ENCODE results near the gene CCDC88A.
A peak's percentile ranks its signal among the peaks of the same experiment; 100 is the strongest.
"Not testable (repeated sequence)": the region's sequence is repeated elsewhere in the genome, so short reads cannot be mapped to it uniquely, and the experiment has no call there.

CCDC88A gene, protein sequence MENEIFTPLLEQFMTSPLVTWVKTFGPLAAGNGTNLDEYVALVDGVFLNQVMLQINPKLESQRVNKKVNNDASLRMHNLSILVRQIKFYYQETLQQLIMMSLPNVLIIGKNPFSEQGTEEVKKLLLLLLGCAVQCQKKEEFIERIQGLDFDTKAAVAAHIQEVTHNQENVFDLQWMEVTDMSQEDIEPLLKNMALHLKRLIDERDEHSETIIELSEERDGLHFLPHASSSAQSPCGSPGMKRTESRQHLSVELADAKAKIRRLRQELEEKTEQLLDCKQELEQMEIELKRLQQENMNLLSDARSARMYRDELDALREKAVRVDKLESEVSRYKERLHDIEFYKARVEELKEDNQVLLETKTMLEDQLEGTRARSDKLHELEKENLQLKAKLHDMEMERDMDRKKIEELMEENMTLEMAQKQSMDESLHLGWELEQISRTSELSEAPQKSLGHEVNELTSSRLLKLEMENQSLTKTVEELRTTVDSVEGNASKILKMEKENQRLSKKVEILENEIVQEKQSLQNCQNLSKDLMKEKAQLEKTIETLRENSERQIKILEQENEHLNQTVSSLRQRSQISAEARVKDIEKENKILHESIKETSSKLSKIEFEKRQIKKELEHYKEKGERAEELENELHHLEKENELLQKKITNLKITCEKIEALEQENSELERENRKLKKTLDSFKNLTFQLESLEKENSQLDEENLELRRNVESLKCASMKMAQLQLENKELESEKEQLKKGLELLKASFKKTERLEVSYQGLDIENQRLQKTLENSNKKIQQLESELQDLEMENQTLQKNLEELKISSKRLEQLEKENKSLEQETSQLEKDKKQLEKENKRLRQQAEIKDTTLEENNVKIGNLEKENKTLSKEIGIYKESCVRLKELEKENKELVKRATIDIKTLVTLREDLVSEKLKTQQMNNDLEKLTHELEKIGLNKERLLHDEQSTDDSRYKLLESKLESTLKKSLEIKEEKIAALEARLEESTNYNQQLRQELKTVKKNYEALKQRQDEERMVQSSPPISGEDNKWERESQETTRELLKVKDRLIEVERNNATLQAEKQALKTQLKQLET (N-terminal part only)

DNA sequence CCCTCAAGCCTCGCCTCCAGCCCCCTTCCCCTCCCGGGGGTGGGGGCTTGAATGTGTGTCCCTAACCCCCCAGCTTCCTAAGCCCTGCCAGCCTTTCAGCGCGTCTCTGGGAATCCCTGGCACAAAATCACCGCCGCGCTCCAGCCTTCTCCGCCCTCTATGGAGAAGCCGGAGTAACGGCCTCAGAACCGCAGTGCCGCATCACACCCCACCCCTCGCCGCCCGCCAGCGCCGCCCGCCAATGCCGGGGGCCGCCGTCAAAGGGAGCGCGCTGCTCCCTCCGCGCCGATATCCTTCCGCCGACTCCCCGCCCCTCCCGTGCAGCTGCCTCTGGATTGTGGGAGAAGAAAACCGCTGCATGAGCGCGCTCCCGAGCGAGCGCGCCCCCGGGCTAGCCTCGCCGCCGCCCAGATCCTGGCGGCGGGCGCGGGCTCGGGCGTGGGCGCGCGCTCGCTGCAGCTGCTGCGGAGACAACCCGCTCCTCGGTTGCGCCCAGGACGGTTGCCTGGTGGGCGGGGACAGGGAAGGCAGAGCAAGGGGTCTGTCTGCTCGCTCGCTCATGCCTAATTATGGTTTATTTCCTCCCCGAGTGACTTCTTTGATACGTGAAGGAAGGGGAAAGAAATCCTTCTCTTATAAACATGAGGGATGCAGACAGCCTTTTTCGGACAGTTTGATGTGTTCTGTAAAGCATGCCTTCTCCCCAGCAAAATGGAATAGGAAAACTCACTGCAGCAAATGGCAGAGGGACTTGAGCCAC lies at the start of gene CCDC88A:
Gene CCDC88A, minus strand, starts transcription at position 178 of the 760 bp plus-strand sequence. CDS start 777 bp downstream, outside the sequence.
- DNase-seq (ENCODE audit: low read depth in 2 of 2) = peak; percentile 71 to 74

DNA sequence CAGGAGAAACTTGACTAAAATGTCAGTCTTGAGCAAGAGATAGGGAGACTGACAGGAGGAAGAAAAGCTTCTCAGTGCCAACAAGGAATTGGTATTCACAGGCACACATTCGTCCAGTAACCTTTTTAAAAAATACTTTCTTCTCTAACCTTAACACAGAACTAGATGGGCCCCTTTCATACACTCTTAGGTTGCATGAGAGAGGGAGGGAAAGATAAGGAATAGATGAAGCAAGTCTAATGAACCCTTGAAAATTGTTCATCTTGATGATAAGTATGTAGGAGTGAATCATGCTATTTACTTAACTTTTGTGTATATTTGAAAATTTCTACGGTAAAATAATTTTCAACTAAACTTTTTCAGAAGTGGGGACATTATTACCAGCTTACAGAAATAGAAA lies 42.0 kb upstream of the CCDC88A start:
- DNase-seq (ENCODE audit: low read depth in 2 of 2) = no peak

DNA sequence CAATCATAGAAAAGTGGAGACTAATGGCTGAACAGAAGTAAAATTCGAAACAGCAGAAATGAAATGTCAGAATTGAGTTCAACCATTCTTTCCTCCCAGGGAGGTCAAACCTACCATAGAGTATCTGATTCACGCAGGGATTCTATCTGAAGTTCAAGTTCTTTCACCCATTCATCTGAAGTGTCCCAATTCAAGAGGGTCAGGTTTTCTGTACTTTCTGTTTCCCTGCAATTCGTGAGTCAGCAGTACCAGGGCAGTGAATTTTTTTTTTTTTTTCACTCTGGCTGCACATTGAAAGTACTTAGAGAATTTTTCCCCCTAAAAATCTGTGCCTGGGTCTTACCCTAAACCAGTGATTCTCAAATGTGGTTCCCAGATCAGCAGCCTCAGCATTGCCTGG lies 40.9 kb upstream of the CCDC88A start:
- no peak for DNase-seq (ENCODE audit: low read depth in 2 of 2)

DNA sequence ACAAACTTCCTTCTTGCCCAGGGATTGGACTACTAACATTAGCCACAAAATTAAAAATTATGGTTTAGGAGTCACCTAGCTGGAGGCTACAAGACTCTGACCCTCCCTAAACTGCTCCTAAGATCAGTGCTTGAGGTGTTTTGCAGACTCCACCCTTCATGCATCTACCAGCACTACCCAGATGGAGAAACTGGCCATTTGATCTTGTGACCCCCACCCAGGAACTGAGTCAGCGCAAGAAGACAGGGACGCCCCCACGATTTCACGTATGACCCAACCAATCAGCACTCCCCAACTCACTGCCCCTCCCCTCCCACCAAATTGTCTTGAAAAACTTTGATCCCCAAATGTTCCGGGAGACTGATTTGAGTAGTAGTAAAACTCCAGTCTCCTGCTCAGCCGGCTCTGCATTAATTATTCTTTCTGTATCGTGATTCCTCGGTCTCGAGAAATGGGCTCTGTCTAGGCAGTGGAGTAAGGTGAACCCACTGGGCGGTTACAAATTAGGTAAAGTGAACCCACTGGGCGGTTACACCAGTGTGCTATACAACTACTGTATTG lies 40.1 kb upstream of the CCDC88A start:
- no peak for DNase-seq (ENCODE audit: low read depth in 2 of 2)

DNA sequence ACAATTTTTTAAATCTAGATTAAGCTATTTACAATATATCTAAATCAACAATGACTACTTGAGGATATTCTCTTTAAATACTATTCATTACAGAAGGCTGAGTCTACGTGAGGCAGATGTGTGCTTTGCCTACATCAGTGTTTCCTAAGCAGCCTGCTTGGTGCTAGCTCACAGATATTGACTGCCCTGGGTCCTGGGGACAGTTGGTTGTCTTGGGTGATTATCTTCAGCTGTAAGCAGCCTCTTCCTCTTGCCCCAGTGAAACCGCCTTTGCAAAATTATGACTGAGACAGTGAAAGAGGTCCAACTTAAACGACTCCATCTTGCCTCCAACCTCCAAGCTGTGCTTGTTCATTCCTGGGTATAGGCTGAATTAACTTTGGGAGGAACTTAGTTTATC lies 39.6 kb upstream of the CCDC88A start:
- no peak for DNase-seq (ENCODE audit: low read depth in 2 of 2)

DNA sequence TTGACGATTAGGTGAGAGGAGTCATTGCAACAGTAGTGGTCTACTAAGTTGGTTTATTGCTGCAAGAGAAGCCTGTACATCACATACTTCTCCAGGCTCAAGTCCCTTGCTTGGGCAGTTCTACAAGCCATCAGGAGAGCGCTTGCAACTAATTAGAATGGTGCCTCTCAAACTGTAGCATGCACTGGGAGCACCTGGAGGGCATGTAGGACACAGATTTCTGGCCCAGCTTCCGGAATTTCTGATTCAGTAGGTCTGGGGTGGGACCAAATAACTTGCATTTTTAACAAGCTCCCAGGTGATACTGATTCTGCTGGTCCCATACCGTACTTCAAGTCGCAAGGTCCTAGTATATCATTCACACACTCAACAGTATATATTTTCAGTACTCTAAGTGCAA lies 34.5 kb upstream of the CCDC88A start:
- DNase-seq (ENCODE audit: low read depth in 2 of 2) = no peak

DNA sequence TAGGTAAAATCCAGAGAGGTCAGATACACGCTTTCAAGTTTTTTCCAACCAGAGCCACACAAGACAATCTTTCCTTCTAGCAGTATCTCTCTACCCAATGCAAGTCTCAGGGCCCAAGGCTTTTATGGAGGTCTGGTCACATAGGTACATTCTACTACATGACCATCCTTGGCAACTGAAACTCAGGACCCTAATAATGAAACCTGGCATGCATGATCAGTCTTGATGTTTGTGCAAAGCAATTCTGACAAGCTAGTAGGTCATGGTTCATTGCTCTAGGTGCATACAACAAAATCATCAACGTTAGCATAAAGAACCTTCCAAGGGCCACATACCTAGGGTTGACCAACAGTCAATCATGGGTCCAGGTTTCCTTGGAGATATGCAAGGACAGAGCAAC lies 33.2 kb upstream of the CCDC88A start:
- DNase-seq (ENCODE audit: low read depth in 2 of 2) = no peak

DNA sequence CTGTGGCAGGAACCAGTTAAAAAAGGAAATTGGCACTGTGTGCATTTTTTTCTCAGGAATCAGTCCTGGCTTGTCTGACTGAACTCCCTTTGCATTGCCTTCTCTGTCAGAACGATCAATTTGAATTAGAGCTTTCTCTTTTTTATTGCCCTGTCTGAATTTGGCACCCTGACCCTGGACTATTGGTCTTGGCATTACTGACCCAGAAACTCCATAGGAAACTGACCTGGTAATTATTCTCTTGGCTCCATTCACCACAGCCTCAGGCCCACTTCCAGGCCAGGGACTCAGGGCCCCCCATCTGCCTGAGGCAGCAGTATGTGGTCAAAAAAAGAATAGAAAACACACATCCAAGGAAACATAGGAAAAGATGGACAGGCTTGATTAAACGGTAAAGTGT lies 32.0 kb upstream of the CCDC88A start:
- no peak for DNase-seq (ENCODE audit: low read depth in 2 of 2)

DNA sequence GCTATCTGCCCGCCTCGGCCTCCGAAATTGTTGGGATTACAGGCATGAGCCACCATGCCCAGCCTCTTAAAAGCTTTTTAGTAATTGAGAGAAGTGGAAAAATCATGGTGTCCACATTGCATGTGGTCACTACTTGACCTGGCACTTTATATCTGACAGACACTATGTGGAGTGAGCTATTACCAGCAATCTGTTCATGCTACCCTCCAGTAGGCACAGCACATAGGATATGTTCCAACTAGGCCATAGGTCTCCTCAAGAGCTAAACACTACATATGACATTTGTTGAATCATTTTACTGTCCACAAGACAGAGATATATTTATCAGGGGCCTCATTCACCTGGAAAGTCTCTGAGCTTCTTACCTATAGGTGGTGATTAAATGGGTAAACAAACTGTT lies 30.4 kb upstream of the CCDC88A start:
- DNase-seq (ENCODE audit: low read depth in 2 of 2) = not testable (repeated sequence)

DNA sequence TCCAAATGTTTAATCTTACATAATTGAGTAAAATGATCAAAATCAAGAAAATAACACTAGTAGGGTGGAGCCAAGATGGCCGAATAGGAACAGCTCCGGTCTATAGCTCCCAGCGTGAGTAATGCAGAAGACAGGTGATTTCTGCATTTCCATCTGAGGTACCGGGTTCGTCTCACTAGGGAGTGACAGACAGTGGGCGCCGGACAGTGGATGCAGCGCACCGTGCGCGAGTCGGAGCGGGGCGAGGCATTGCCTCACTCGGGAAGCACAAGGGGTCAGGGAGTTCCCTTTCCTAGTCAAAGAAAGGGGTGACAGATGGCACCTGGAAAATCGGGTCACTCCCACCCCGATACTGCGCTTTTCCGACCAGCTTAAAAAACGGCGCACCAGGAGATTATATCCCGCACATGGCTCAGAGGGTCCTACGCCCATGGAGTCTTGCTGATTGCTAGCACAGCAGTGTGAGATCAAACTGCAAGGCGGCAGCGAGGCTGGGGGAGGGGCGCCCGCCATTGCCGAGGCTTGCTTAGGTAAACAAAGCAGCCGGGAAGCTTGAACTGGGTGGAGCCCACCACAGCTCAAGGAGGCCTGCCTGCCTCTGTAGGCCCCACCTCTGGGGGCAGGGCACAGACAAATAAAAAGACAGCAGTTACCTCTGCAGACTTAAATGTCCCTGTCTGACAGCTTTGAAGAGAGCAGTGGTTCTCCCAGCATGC lies 22.5 kb upstream of the CCDC88A start:
- not testable (repeated sequence) for DNase-seq (ENCODE audit: low read depth in 2 of 2)

DNA sequence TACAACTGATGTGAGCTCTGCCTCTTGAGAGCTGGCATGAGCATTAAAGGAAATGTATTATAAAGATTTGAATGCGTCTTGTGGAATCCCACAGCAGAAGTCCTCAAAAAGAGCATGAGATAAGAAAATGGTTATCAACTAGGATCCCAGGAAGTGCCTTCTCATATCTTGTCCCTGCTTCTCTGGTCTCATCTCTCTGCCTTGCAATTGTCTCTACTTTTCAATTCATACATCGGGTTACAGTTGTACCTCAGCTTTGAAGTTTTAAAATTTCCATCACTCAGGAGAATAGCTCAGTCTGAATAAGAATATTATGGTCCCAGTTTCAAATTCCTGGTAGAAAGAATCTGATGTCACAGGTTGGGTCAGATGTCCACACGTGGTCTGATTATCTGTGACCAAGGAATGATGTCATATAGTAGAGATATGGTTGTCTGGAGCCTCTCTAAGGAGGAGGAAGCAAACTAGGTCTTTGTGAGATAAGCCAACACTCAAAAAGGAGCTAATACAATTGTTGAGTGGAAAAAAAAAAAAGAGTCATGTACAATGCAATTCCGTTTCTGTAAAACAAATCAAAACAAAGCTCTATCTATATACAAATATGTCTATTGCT lies 21.7 kb upstream of the CCDC88A start:
- DNase-seq (ENCODE audit: low read depth in 2 of 2) = no peak

DNA sequence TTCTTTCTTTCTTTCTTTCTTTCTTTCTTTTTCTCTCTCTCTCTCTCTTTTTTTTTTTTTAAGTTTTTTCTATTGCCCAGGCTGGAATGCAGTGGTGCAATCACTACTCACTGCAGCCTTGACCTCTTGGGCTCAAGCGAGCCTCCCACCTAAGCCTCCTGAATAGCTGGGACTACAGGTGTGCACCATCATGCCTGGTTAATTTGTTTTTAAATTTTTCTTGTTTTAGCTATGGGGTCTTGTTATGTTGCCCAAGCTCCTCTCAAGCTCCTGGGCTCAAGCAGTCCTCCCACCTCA lies 19.4 kb upstream of the CCDC88A start:
- no peak for DNase-seq (ENCODE audit: low read depth in 2 of 2)

DNA sequence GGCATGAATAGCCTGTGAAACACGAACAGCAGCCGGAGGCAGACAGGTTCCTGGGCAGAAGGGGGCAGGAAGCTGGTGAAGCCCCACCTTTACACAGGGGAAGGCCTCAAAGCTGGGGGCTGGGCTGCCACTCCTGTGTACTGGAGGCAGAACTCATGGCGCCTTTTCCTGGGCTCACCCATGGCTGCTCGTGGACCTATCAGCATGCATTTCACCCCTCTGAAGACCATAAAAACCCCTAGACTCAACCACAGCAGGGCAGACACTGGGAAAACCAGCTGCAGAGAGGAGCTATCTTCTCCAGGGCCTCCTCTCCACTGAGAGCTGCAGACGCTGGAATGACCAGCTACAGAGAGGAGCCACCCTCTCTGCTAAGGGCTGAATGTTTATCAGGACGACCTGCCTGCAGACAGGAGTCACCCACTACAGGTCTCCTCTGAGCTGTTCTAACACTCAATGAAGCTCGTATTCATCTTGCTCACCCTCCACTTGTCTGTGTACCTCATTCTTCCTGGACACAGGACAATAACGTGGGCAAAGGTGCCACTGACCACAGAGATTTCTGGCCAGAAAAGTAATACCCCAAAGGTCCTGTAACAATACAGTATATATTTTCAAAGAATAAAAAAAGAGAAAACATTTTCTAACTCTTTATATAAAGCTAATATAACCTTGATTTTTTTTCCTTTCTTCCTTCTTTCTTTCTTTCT lies 18.9 kb upstream of the CCDC88A start:
- DNase-seq (ENCODE audit: low read depth in 2 of 2) = no peak

DNA sequence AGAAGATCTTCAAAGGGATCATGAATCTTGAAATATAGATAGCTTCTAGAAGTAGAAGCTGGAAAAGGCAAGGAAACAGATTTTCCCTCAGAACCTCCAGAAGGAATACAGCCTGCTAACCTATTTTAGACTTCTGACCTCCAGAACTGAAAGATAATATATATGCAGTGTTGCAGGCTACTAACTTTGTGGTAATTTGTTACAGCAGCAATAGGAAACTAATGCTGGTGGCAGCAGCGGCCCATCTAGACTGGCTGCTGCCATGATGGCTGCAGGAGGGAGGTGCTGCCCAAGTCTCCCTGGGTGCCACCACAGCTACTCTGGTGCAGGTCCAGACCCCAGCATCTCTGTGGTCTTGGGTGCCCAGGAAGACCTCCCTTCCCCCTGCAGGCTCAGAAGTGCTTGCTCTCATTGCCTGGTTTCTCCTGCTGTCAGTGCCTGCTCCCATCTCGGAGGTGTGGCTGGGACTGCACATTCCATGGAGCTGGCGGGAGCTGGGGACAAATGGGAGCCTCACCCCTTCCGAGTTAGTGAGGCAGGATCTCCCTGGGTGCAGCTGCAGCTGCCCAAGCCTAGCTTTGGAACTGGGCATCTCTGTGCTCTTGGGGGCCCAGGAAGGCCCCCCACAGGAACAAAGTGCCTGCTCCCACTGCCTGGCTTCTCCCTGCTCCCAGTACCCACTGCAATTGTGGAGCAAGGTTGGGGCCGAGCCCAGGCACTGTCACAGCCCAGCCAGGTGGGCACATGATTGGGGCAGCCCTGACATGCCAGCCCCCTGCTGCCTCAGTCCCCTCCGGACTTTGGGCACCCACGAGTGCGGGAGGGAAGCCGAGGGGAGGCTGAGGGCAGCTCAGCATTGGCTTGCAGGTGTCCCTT lies 18.1 kb upstream of the CCDC88A start:
- no peak for DNase-seq (ENCODE audit: low read depth in 2 of 2)

DNA sequence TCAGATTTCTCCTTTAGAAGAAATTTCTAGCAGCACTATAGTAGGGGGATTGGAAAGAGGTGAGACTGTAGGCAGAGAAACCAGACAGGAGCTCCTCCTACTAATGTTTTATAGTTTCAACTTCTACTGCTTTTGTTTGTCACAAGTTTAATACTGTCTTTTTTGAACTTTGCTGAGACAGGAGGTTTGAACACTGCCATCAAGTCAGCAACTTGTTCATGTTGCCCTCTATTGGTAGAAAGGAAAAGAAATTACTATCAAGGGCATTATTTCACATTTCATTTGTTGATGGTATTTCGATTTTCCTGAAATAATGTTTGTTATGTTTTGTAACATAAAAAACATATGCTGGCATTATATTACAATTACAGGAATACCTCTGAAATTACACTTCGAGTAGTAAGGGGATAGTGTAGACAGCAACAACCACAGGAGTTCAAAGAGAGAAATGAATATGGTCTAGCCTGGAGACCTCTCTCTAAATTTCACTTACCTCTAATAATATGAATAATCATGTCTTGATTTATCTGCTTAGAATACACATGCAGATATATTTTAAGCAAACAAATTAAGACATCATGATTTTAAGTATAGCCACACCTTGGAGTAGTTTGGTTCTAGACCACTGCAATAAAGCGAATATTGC lies 12.4 kb upstream of the CCDC88A start:
- DNase-seq (ENCODE audit: low read depth in 2 of 2) = no peak

DNA sequence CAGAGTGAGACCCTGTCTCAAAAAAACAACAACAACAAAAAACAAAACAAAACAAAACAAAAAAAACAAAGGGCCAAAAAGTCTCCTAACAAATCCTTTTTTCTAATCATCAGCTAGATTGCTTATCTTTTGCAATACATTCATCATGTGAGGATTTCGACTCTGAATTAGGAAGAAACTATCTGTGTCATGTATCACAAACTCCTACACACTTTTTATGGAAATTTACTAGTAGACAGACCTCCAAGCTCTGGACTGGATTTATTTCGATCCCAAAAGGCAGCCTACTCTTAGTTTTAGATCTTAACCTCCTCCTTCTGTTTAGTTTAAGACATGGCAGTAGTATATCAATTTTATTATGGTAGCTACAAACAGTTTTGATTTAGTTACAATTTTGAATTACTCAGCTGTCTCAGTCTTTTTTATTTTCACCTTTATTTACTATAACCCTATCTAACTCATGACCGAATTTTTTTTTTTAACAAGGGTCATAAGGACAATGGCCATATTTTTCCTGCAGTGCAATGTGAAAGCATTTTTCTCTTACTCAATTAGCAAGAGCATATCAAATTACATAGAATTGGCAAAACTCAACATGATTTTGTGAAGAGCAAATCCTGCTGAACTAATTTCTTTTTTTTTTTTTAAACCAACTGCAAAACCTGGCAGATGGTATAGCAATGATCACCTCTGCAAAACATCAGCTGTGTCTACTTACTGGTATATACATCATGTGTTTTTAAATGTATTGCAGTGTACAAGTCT lies 10.7 kb upstream of the CCDC88A start:
- no peak for DNase-seq (ENCODE audit: low read depth in 2 of 2)

DNA sequence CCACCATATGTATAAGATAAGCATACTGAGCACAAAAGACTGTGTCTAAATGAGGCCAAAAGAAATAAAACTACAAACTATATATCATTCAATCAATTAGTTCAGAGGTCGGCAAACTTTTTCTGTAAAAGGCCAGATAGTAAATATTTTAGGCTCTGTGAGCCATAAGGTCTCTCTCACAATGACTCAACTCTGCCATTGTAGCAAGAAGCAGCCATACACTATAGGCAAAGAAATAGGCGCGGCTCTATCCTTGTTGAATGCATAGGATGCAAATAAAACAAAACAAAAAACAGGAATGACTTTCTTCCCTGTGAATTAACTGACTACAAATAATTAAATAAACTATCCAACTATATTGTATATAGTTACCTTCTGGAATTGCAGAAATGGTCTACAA lies 8.6 kb upstream of the CCDC88A start:
- no peak for DNase-seq (ENCODE audit: low read depth in 2 of 2)

DNA sequence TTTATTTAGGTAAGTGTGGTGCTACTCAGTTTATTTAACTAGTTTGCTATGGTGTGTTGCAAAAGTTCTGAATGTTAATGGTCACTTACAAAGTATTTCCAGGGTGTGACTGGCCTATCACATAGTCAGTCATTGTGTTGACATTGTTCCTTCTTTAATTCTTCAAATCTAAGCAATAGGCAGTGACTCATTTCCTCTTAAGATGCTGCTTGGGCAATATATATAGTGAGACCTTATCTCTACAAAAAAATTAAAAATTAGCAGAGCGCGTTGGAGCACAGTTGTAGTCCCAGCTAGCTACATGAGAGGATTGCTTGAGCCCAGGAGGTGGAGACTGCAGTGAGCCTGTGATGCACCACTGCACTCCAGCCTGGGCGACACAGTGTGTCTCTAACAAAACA lies 5.8 kb upstream of the CCDC88A start:
- DNase-seq (ENCODE audit: low read depth in 2 of 2) = no peak
